B cell (primary cell): ENCODE data around the gene TRIM61. TPM values are rescaled to one million over a fixed set of nuclear protein-coding genes. Genes with fewer than 3 reads are reported as not detected.

ENCODE experiments used
- ATAC-seq: fragments of 200-7000 bp; cut with Tn5 transposase; one replicate; pipeline ENCODE4 v1.10.0; 2021; ENCODE audit warnings: low read depth, mild to moderate bottlenecking, moderate number of reproducible peaks, moderate library complexity
- CTCF ChIA-PET: fragments of 350-600 bp; sonication (Branson Sonifier 250); formaldehyde crosslinking; loops from one replicate; lab custom pipeline; 2021; ENCODE audit warnings: antibody characterized with exemption, inconsistent platforms; lab: Charles Lee
- POLR2A ChIA-PET: fragments of 350-600 bp; sonication (Branson Sonifier 250); formaldehyde crosslinking; loops from one replicate; lab custom pipeline; 2021; ENCODE audit warnings: antibody characterized with exemption; lab: Charles Lee
- DNase-seq: peaks from one replicate; pipeline ENCODE4 v3.0.0; 2013
- H2AFZ ChIP-seq: 2 replicates; pipeline ENCODE4 v1.6.1; 2012; ENCODE audit warnings: mild to moderate bottlenecking, low read depth, low read length; ENCODE audit not compliant: insufficient read depth, poor library complexity, severe bottlenecking
- H3K27ac ChIP-seq, 2 donors: 1 replicate in 1 of 2; 2 replicates in 1 of 2; pipeline ENCODE4 v1.5.1; 2012 to 2013; ENCODE audit warnings: low read length in 2 of 2, mild to moderate bottlenecking in 2 of 2, moderate library complexity in 1 of 2
- H3K27me3 ChIP-seq, 4 experiments: fragments of 200-600 bp in 1 of 4; sonication (generic) in 1 of 4; replicated peaks in 1 of 4; 1 replicate in 2 of 4; 2 replicates in 2 of 4; pipeline versions ENCODE4 v1.6.1 to v1.7.0; 2013 to 2016; ENCODE audit warnings: low read length in 3 of 4, mild to moderate bottlenecking in 2 of 4, mixed read lengths in 1 of 4, moderate library complexity in 1 of 4; ENCODE audit not compliant: insufficient read depth in 4 of 4, control insufficient read depth in 3 of 4; ENCODE audit errors: control extremely low read depth in 1 of 4
- H3K36me3 ChIP-seq, 2 experiments: replicated peaks in 1 of 2; 1 replicate in 1 of 2; 2 replicates in 1 of 2; pipeline versions ENCODE4 v1.6.1 to v1.7.1; 2013; ENCODE audit warnings: low read length in 1 of 2; ENCODE audit not compliant: insufficient read depth in 2 of 2, control insufficient read depth in 1 of 2; ENCODE audit errors: control extremely low read depth in 1 of 2, extremely low read depth in 1 of 2
- H3K4me1 ChIP-seq, 2 donors: fragments of 200-600 bp in 1 of 2; sonication (generic) in 1 of 2; 1 replicate in 1 of 2; 2 replicates in 1 of 2; pipeline versions ENCODE4 v1.5.1 to v1.6.1; 2013 to 2017; ENCODE audit warnings: low read length in 2 of 2; ENCODE audit not compliant: control insufficient read depth in 2 of 2, insufficient read depth in 2 of 2
- H3K4me2 ChIP-seq: replicated peaks from 2 replicates; pipeline ENCODE3; 2012; ENCODE audit warnings: mild to moderate bottlenecking, low read depth, low read length; ENCODE audit not compliant: poor library complexity, severe bottlenecking
- H3K4me3 ChIP-seq, 5 experiments: fragments of 200-600 bp in 1 of 5; sonication (generic) in 1 of 5; 1 replicate in 3 of 5; 2 replicates in 2 of 5; pipeline versions ENCODE4 v1.5.1 to v1.7.0; 2011 to 2016; ENCODE audit warnings: low read length in 4 of 5, mild to moderate bottlenecking in 4 of 5, low read depth in 2 of 5, control low read depth in 1 of 5, moderate library complexity in 1 of 5; ENCODE audit not compliant: insufficient read depth in 1 of 5; ENCODE audit errors: control extremely low read depth in 1 of 5, extremely low read depth in 1 of 5
- H3K79me2 ChIP-seq: fragments of 200-600 bp; sonication (generic); one replicate; pipeline ENCODE4 v1.6.0; 2016; ENCODE audit warnings: low read length; ENCODE audit not compliant: control insufficient read depth, insufficient read depth
- H3K9ac ChIP-seq: fragments of 200-600 bp; sonication (generic); 2 replicates; pipeline ENCODE4 v1.6.1; 2017; ENCODE audit warnings: mild to moderate bottlenecking, low read length, moderate library complexity
- H3K9me3 ChIP-seq, 3 donors: one replicate each; pipeline versions ENCODE4 v1.6.1 to v1.7.1; 2013; ENCODE audit warnings: low read length in 2 of 3; ENCODE audit not compliant: control insufficient read depth in 2 of 3, insufficient read depth in 1 of 3; ENCODE audit errors: control extremely low read depth in 1 of 3
- H4K20me1 ChIP-seq: 2 replicates; pipeline ENCODE4 v1.6.0; 2012; ENCODE audit warnings: mild to moderate bottlenecking, low read length; ENCODE audit not compliant: insufficient read depth, control insufficient read depth, poor library complexity, severe bottlenecking
- H3K27ac Mint-ChIP-seq: one replicate; pipeline ENCODE4 v1.8.0; 2021; ENCODE audit warnings: mixed read lengths
- H3K27me3 Mint-ChIP-seq: one replicate; pipeline ENCODE4 v1.8.0; 2021; ENCODE audit warnings: mixed read lengths
- H3K4me1 Mint-ChIP-seq: one replicate; pipeline ENCODE4 v1.8.0; 2021; ENCODE audit warnings: mixed read lengths
- H3K4me3 Mint-ChIP-seq: one replicate; pipeline ENCODE4 v1.8.0; 2021; ENCODE audit warnings: mixed read lengths
- H3K9me3 Mint-ChIP-seq: one replicate; pipeline ENCODE4 v1.8.0; 2022; ENCODE audit warnings: mixed read lengths; ENCODE audit not compliant: insufficient read depth
- EZH2 ChIP-seq: IDR thresholded peaks from 2 replicates; pipeline ENCODE4 v1.6.1; 2012; ENCODE audit warnings: borderline replicate concordance, low read depth, mild to moderate bottlenecking, moderate library complexity, low read length; ENCODE audit not compliant: insufficient read depth, poor library complexity, severe bottlenecking
- whole genome bisulfite sequencing: methylation state at CpG from one replicate; pipeline ENCODE4 v1.1.5; 2013; ENCODE audit warnings: missing lambda C conversion rate; ENCODE audit not compliant: insufficient coverage; 5-methylcytosine and 5-hydroxymethylcytosine counted together
- intact Hi-C: fragments of 100-400 bp; cut with micrococcal nuclease; formaldehyde crosslinking; loops from one replicate; pipeline ENCODE4 v1.10.0; 2022
- polyA plus RNA-seq: library from polyadenylated mRNA; depleted of rRNA; stranded (reverse); fragments of >200 nt; gene quantifications from 2 replicates; pipeline ENCODE4 v1.2.3, GENCODE V29; 2012
- total RNA-seq, 2 donors: library from RNA; stranded (reverse); fragments of 120-200 nt in 1 of 2; gene quantifications; 1 replicate in 1 of 2; 2 replicates in 1 of 2; pipeline versions ENCODE4 v1.2.3 to v1.2.4, GENCODE V29; 2013 to 2022
- TF ChIP-seq, protein P1 (sequence below): fragments of 200-600 bp; IDR thresholded peaks from one replicate; pipeline ENCODE4 v1.8.0; 2022; ENCODE audit warnings: antibody characterized with exemption, mild to moderate bottlenecking

TRIM61 gene
- total and polyA plus RNA-seq, 2 donors (not counting 1 experiment from before 2014, with no cell fraction given): 0.16 to 2.2 TPM

DNA sequence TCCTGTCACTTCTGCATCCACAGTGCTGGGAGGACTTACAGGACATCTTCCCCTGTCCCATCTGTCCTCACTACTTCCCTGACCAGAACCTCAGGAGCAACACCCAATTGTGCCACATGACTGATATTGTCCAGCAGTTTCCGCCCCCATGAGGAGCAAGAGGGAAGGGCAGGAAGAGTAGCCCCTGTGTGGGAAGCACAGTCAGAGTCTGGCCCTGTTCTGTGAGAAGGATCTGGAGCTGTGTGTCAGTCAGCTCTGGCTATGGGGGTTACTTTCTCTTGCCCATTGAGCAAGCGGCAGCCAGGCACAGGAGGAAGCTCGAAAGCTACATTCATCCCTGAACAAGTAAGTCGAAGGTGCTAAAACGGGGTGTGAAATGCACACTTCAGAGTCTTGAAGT, 39.5 kb upstream of the TRIM61 start:
- no peaks in the 10 kb centered on the region for H3K27me3 ChIP-seq
- no peaks in the 10 kb centered on the region for H3K4me1 Mint-ChIP-seq
- no peaks in the 10 kb centered on the region for H3K36me3 ChIP-seq
- no peak overlapping the region for H3K27ac Mint-ChIP-seq
- CTCF ChIA-PET: no interaction called here
- intact Hi-C loops: no loop called here
- no peak overlapping the region for H3K4me3 Mint-ChIP-seq
- H3K9ac ChIP-seq: no peak overlapping the region
- H3K27me3 Mint-ChIP-seq: peaks cover 2% of the 10 kb centered on the region
- H3K79me2 ChIP-seq: no peaks in the 10 kb centered on the region
- H2AFZ ChIP-seq: no peak overlapping the region
- no peaks in the 10 kb centered on the region for H3K9me3 Mint-ChIP-seq
- no peak overlapping the region for H3K4me3 ChIP-seq
- no peaks in the 10 kb centered on the region for H3K9me3 ChIP-seq
- no peaks in the 10 kb centered on the region for H4K20me1 ChIP-seq
- TF ChIP-seq EZH2: no peak
- TF ChIP-seq, protein P1, sequence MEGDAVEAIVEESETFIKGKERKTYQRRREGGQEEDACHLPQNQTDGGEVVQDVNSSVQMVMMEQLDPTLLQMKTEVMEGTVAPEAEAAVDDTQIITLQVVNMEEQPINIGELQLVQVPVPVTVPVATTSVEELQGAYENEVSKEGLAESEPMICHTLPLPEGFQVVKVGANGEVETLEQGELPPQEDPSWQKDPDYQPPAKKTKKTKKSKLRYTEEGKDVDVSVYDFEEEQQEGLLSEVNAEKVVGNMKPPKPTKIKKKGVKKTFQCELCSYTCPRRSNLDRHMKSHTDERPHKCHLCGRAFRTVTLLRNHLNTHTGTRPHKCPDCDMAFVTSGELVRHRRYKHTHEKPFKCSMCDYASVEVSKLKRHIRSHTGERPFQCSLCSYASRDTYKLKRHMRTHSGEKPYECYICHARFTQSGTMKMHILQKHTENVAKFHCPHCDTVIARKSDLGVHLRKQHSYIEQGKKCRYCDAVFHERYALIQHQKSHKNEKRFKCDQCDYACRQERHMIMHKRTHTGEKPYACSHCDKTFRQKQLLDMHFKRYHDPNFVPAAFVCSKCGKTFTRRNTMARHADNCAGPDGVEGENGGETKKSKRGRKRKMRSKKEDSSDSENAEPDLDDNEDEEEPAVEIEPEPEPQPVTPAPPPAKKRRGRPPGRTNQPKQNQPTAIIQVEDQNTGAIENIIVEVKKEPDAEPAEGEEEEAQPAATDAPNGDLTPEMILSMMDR: no peak
- ATAC-seq: no peak
- no peak for DNase-seq
- H3K4me2 ChIP-seq: no peak overlapping the region
- 67% methylated on average over 5 of the region's 5 CpGs for WGBS
- no peaks in the 10 kb centered on the region for H3K4me1 ChIP-seq
- POLR2A ChIA-PET: no interaction called here
- no peak overlapping the region for H3K27ac ChIP-seq

DNA sequence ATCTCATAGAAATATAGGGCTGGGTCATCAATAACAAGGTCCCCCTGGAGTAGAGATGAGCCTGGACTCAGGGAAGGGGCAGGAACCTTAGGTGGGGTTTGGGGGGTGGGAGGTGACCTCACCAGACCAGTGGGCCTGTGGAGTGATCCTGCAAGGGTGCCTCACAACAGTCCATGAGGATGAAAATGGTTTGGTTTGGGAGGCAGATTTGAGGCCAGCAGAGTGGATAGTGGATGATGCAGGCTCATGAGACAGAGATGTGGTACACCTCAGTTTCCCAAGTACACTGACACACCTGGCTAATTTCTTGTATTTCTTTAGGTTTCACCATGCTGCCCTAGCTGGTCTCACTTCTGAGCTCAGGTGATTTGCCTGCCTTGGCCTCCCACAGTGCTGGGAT, 36.2 kb upstream of the TRIM61 start:
- Histone ChIP-seq H2AFZ (no peak overlapping the region), H3K4me2 (no peak overlapping the region), H4K20me1 (no peaks in the 10 kb centered on the region), H3K36me3 (no peaks in the 10 kb centered on the region), H3K79me2 (no peaks in the 10 kb centered on the region), H3K9ac (no peak overlapping the region), H3K27ac (no peak overlapping the region), H3K27me3 (no peaks in the 10 kb centered on the region), H3K4me1 (no peaks in the 10 kb centered on the region), H3K9me3 (no peaks in the 10 kb centered on the region), H3K4me3 (no peak overlapping the region)
- TF ChIP-seq, protein P1: no peak
- no peak for TF ChIP-seq EZH2
- no peak for DNase-seq
- peaks cover 5% of the 10 kb centered on the region for H3K27me3 Mint-ChIP-seq
- no peak for ATAC-seq
- ChIA-PET POLR2A (no interaction called here), CTCF (no interaction called here)
- no peaks in the 10 kb centered on the region for H3K9me3 Mint-ChIP-seq
- intact Hi-C loops: no loop called here
- H3K4me3 Mint-ChIP-seq: no peak overlapping the region
- no peaks in the 10 kb centered on the region for H3K4me1 Mint-ChIP-seq
- no peak overlapping the region for H3K27ac Mint-ChIP-seq
